ENCODE data around the gene RERE.

DNA sequence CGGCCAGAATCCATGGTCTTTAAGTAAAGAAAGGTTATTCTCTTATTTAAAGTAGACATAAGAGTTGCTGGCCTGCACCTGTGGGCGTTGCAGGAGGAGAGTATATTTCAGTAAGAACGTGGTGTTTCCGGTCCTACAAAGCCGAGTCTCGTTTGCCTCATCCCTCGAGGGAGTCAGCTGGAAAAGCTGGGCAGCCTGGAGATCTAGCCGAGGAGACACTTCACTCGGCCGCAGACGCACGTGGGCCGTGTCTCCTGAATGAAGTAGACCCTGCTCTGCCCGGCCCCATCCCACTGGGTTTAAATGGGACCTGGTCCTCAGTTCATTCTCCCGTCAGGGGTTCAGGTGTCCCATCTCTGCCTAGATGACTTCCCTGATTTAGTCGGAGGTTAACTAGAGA, 484.6 kb downstream of the RERE start:
- TF ChIP-seq, protein P1, sequence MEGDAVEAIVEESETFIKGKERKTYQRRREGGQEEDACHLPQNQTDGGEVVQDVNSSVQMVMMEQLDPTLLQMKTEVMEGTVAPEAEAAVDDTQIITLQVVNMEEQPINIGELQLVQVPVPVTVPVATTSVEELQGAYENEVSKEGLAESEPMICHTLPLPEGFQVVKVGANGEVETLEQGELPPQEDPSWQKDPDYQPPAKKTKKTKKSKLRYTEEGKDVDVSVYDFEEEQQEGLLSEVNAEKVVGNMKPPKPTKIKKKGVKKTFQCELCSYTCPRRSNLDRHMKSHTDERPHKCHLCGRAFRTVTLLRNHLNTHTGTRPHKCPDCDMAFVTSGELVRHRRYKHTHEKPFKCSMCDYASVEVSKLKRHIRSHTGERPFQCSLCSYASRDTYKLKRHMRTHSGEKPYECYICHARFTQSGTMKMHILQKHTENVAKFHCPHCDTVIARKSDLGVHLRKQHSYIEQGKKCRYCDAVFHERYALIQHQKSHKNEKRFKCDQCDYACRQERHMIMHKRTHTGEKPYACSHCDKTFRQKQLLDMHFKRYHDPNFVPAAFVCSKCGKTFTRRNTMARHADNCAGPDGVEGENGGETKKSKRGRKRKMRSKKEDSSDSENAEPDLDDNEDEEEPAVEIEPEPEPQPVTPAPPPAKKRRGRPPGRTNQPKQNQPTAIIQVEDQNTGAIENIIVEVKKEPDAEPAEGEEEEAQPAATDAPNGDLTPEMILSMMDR (IDR thresholded peaks at IDR 0.05), result no peak
- no peak for TF ChIP-seq POLR2A (IDR thresholded peaks at IDR 0.05)

All from body of pancreas (tissue), 4 donors.